HEK293T (cell line): Measurements from ENCODE around the gene BTN2A1.

Experiments
- ARNT ChIP-seq: fragments of 450-650 bp; IDR thresholded peaks from 2 replicates; pipeline ENCODE4 v1.6.1; 2017; ENCODE audit warnings: mild to moderate bottlenecking
- BHLHE40 ChIP-seq: fragments of 450-650 bp; IDR thresholded peaks from 2 replicates; pipeline ENCODE4 v1.6.1; 2016; ENCODE audit warnings: mild to moderate bottlenecking, moderate library complexity, borderline replicate concordance
- CTBP1 ChIP-seq: fragments of 450-650 bp; IDR thresholded peaks from 2 replicates; pipeline ENCODE4 v1.6.1; 2016; ENCODE audit warnings: borderline replicate concordance
- ELF4 ChIP-seq: fragments of 450-650 bp; IDR thresholded peaks from 2 replicates; pipeline ENCODE4 v1.6.1; 2017; ENCODE audit warnings: antibody characterized with exemption
- FOXK2 ChIP-seq: fragments of 450-650 bp; IDR thresholded peaks from 2 replicates; pipeline ENCODE4 v1.6.1; 2016; ENCODE audit warnings: mild to moderate bottlenecking
- FOXM1 ChIP-seq: fragments of 450-650 bp; IDR thresholded peaks from 2 replicates; pipeline ENCODE4 v1.6.1; 2017; ENCODE audit warnings: mild to moderate bottlenecking, borderline replicate concordance
- HDGF ChIP-seq: fragments of 450-650 bp; IDR thresholded peaks from 2 replicates; pipeline ENCODE4 v1.6.1; 2017; ENCODE audit warnings: antibody characterized with exemption, borderline replicate concordance
- L3MBTL2 ChIP-seq: fragments of 450-650 bp; conservative IDR thresholded peaks from 2 replicates; pipeline ENCODE4 v1.6.1; 2016; ENCODE audit warnings: mild to moderate bottlenecking
- LEF1 ChIP-seq: fragments of 450-650 bp; IDR thresholded peaks from 2 replicates; pipeline ENCODE4 v1.6.1; 2017; ENCODE audit warnings: mild to moderate bottlenecking, borderline replicate concordance
- PKNOX1 ChIP-seq: fragments of 450-650 bp; IDR thresholded peaks from 2 replicates; pipeline ENCODE4 v1.6.1; 2016
- SP1 ChIP-seq: fragments of 450-650 bp; IDR thresholded peaks from 2 replicates; pipeline ENCODE4 v1.6.1; 2017
- SUZ12 ChIP-seq: fragments of 450-650 bp; IDR thresholded peaks from 2 replicates; pipeline ENCODE4 v1.6.1; 2016; ENCODE audit warnings: mild to moderate bottlenecking
- TARDBP ChIP-seq: fragments of 450-650 bp; IDR thresholded peaks from 2 replicates; pipeline ENCODE4 v1.6.1; 2016
- ZNF384 ChIP-seq: fragments of 450-650 bp; IDR thresholded peaks from 2 replicates; pipeline ENCODE4 v1.6.1; 2016

- TF ChIP-seq FOXM1, result no peak
- TF ChIP-seq HDGF, result no peak
- no peak for TF ChIP-seq PKNOX1
- no peak for TF ChIP-seq SP1
- TF ChIP-seq ZNF384, result no peak
- no peak for TF ChIP-seq FOXK2
- no peak for TF ChIP-seq ELF4
- TF ChIP-seq SUZ12, result no peak
- TF ChIP-seq LEF1, result no peak
- TF ChIP-seq BHLHE40, result no peak
- TF ChIP-seq TARDBP, result no peak
- TF ChIP-seq L3MBTL2, result no peak
- no peak for TF ChIP-seq CTBP1
- TF ChIP-seq ARNT, result no peak
Measured at GRCh38 chr6:26507658-26508057, 49.9 kb downstream of the BTN2A1 start.
